NCI-H226 (cell line): ENCODE data around the gene SNX32.

Experiments used
- DNase-seq: peaks from one replicate; pipeline ENCODE4 v3.0.0-alpha.2; 2015

Gene SNX32

DNA sequence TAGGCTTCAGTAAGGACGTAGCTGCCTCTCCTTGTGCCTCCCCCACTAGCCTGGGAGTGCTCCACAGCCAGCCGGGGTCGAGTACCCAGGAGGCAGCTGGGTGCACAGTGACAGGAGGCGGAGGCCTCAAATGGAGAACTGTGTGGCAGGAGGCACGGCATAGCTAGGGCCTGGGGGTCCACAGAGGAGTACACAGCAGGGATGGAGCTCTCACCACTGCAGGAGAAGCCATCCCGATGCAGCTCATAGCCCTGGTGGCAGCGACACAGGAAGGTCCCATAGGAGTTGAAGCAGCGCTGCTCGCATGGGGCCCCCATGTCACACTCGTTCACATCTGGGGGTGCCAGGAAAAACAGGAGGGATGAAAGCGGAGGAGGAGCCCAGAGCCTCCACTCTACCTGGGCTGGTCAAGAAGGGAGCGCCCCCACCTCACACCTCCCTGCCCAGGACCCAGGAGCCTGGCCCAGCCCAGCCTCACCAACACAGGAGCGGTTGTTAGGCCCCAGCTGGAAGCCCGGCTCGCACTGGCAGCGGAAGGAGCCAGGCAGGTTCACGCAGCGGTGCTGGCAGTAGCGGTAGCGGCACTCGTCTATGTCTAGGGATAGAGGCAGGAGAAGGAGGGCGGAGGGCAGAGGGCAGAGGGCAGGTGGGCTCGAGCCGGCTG is 36.0 kb downstream of the SNX32 start:
- no peak for DNase-seq

DNA sequence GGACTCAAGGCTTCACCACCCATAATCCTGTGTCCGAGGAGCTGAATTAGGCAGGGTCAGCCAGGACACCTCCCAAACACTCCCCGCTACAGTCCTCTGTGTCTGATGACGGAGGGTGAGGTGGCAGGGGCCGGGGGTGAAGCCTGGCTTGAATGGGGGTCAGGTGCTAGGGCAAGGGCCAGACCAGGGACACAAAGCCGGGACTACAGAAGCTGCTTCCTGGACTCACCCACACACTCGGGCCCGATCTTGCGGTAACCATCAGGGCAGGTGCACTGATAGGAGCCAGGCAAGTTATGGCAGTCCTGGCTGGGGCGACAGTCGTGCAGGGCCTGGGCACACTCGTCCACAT is 36.5 kb downstream of the SNX32 start:
- no peak for DNase-seq

- DNase-seq, result no peak
Observed at GRCh38 chr11:65870706-65871681, 37.2 kb downstream of the SNX32 start.

DNA sequence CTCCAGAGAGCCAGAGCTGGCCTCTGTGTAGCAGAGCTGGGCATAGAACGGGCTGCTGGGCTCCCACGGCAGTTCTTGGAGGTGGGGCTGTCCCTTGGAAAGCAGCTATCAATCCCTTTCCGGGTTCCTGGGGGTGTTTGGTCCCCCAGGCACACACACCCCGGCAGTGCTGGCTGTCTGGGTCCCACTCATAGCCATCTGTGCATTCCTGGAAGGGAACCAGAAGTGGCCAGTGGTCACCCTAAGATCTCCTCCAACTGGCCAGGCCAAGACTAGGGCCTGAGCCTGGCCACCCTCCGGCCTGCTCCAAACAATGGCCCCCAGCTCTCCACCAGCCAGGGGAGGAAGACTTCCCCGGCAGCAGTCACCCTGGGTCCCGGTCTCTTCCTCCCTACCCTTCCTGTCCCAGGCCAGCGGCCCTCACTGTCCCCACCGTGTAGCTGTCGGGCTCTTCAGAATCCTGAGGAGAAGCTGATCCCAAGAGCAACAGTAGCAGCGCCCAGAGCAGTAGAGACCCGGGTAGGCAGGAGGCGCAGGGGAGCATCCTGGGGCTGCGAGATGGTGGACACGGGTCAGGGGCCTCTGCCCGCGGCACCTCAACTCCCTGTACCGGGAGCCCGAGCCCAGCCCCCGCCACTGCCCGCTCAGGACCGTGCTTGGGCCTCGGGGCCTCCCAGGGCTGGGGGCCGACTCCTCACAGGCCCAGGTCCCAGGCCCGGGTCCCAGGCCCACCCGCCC is 38.2 kb downstream of the SNX32 start:
- DNase-seq, result no peak

GRCh38 chr11:65872586-65873317 is 39.0 kb downstream of the SNX32 start, which contains the start of gene EFEMP2:
EFEMP2 (minus strand) TSS chr11:65872800; CDS start chr11:65872354, 446 bp downstream.
- peak; percentile 28 for DNase-seq

- peak; percentile 83 for DNase-seq
Observed at GRCh38 chr11:65873318-65874156, 39.8 kb downstream of the SNX32 start.

- no peak for DNase-seq
Observed at GRCh38 chr11:65879617-65880016, 45.9 kb downstream of the SNX32 start, which contains the start of gene CTSW. CTSW (plus strand) TSS chr11:65879837; CDS start chr11:65879855, 18 bp downstream.

GRCh38 chr11:65880027-65880426 is 46.3 kb downstream of the SNX32 start:
- no peak for DNase-seq

GRCh38 chr11:65880844-65881421 is 47.2 kb downstream of the SNX32 start:
- no peak for DNase-seq

- no peak for DNase-seq
Observed at GRCh38 chr11:65882120-65883057, 48.6 kb downstream of the SNX32 start.

GRCh38 chr11:65883058-65883761 is 49.4 kb downstream of the SNX32 start:
- DNase-seq, result no peak

DNA sequence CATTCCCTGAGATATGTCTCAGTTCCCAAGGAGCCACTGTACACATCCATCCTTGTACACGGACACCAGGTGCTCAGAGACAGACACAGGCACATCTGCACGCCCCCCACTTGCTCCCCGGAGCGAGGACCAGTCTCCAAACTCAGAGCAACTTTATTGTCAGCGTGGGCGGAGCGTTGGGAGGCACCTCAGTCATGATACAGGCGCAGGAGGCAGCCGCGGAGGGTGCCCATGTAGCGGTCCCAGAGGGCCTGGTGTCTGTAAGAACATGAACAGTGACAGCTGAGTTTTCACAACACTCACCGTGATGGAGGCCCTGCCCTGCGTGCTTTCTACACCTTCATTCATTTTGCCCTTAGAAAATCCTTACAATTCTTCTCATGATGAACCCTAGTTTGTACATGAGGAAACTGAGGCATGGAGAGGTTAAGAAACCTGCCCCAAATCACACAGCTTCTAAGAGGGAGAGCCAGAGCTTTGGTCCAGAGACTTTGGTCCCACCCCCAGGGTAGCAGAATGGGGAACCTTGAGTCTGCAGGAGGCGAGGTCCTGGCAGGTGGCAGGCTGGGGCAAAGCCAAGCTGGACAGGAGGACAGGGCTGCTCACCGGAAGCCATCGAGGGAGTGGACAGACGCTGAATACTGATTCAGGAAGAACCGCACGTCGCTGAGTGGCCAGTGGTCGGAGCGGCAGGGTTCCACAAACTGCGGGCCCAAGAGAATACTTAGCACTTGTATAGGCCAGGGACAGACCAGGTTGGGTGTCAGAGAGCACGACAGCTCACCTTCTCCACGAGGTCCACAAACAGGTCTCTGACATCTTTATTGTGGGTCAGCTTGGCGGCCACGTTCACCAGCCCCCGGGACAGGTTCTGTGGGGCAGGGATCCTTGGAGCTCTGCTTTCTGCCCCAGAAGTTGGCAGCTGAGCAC is 50.3 kb downstream of the SNX32 start:
- DNase-seq, result no peak

- peak; percentile 59 for DNase-seq
Observed at GRCh38 chr11:65884716-65885092, 50.9 kb downstream of the SNX32 start.

DNA sequence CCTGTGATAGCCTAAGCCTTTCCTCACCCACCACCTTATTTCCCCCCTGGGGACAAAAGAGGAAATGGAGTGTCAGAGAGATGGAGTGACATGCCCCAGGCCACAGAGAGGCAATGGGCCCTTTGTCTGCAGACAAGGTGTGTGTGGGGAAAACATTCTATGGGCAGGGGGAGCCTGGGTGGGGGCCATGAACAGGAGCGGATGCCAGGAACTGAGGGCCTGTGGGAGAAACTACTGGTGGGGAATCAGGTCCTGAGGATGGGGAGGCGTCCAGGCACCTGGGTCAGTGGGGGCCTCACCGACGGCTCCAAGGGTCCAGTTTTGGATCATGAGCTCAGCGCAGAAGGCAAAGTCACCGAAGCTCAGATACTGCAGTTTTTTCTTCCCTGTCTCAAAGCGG is 51.5 kb downstream of the SNX32 start:
- no peak for DNase-seq

DNA sequence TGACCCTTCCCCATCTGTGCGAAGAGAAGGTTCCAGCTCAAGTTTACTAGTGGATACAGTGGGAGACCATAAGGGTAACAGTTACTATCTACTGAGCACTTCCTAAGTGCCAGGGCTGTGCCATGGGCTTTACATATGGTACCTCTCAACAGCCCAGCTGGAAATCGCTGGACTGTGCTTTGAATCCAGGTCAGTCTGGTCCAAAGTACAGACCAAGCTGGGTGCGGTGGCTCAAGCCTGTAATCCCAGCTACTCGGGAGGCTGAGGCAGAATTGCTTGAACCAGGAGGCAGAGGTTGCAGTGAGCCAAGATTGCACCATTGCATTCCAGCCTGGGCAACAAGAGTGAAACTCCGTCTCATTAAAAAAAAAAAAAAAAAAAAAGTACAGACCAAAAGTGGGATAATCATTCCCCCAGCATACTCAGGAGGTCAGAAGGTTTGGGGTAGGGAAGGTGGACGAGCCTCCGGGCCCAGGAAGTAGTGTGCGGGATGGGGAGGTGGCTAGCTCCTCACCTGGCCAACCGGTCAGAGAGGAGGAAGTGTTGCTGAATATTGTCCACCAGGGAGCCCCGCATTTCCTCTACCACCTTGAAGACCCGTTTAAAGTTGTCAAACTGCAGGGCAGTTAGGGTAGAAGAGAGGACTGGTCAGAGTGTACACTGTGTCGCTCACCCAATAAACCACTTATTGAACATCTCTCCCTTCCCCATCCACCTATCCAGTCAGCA is 52.2 kb downstream of the SNX32 start:
- no peak for DNase-seq

DNA sequence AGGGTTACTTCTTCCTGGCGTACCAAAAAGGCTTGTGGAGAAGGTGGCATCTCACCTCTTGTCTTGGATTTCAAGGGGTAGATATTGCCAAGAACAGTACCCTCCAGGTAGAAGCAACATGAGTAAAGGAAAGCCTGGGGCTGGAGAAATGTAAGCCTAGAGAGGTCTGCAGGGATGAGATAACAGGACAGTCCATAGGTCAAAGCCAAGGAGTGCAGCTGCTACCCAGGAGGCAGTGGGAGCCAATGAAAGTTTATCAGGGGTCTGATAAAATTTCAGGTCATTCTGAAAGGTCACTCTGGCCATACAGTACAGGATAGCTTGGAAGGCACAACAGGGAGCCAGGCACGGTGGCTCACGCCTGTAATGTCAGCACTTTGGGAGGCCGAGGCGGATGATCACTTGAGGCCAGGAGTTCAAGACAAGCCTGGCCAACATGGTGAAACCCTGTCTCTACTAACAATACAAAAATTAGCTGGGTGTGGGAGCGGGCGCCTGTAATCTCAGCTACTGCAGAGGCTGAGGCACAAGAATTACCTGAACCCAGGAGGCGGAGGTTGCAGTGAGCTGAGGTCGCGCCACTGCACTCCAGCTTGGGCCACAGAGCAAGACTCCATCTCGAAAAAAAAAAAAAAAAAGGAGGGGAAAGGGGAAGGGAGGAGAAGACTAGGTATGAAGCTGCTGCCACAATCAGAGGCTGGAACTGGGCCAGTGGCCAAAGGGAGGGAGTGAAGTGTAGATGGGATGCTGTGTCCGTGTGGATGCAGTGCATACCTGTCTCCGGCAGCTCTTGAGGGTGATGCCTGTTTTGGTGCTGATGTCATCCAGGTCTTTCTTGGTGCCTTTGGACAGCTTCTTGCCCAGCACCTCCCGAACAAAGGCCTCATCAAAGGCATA is 53.3 kb downstream of the SNX32 start:
- no peak for DNase-seq
